Activated CD4-positive, alpha-beta T cell treated with anti-CD3 and anti-CD28 coated beads, Interleukin-2, amount 50 U/mL, for 1 hour (primary cell): ENCODE measurements around the gene PRKAA2.

Source experiments
- DNase-seq: peaks from one replicate; pipeline ENCODE4 v3.0.0-alpha.2; 2020

The PRKAA2 gene

GRCh38 chr1:56655991-56656613 lies 11.0 kb downstream of the PRKAA2 start:
- no peak for DNase-seq

GRCh38 chr1:56658254-56658653 lies 13.1 kb downstream of the PRKAA2 start:
- DNase-seq = no peak

- DNase-seq = no peak
These were observed 15.2 kb downstream of the PRKAA2 start for GRCh38 chr1:56660293-56660692.

DNA sequence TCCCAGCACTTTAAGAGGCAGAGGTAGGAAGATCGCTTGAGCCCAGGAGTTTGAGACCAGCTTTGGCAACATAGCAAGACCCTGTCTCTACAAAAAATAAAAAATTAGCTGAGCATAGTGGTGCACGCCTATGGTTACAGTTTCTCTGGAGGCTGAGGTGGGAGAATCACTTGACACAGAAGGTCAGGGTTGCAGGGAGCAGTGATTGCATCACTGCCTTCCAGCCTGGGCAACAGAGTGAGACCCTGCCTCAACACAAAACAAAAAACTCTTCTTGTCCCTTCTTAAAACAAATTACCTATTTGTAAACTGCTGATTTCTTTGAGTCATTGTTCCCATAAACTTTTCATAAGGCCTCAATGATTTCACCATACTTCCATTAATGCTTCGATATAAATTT lies 18.7 kb downstream of the PRKAA2 start:
- no peak for DNase-seq

DNA sequence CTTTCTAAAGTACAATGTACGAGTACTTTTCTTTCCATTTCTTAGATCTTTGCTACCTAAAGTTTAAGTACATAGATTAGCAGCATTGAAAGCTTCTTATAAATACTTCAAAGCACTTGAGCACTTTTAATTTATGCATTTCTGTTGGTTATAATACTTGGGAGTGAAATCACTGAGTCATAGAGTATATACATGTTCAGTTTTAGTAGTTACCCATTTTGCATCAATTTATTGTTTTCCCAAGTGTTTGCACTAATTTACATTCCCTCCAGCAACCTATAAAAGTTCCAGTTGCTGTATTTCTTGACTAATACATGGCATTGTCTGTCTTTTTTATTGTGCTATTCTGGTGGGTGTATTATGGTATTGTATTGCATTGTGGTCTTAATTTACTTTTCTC lies 20.3 kb downstream of the PRKAA2 start:
- DNase-seq = no peak

DNA sequence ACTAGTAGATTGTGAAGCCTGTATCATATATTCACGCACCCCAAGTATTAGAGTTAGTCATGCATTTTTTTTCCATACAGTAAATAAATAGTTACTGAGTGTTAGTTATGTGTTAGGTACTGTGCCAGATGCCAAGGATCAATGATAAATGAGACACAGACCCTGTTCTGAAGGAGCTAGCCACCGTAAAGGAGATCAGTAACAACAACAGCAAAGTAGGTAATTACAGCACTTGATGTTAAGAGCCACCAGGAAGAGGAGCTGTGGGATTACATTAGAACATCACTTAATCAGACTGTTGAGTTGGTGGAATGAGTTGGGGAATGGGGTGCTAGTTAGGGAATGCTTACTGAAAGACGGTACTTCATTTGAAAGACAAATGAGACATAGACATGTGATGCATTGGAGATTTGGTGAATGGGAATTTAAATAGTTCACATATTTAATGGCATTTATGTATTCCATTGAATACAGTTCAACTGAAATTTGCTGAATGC lies 21.0 kb downstream of the PRKAA2 start:
- DNase-seq = no peak

- no peak for DNase-seq
These were observed 25.2 kb downstream of the PRKAA2 start for GRCh38 chr1:56670350-56670749.

DNA sequence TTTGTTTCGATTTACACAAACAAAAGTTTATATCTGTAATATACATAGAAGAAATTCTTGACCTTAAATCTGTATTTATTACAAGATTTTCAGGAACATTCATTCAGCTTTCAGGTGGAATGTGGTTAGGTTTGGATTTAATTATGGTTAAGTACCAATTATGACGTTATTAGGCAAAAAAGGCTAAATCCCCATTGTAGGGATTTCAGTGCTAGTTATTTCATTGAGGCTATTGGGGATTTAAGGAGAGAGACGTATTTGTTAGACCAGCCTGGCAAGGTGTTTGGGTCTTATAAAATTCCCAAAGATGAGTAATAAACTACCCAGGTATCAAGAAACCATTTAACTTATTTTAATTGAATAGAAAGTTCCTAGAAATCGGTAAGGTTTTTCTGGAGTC lies 26.0 kb downstream of the PRKAA2 start:
- no peak for DNase-seq

GRCh38 chr1:56671542-56671941 lies 26.4 kb downstream of the PRKAA2 start:
- DNase-seq = no peak

DNA sequence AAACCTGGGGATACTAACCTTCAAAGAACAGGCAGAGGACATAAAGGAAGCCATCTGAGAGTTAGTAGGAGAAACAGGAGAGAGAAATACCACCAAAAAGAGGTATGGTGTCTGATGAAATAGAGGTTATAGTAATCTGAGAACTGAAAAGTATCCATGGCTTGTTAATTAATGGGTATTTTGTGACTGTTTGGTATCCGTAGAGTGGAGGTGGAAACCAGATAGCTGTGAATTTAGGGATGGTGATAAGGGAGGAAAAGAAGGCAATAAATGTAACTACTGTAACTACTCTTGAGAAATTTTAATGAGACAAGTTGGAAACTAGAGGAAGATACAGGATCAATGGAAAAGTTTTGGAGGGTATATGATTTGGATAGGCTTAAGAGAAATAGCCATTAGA lies 27.5 kb downstream of the PRKAA2 start:
- DNase-seq = no peak

- DNase-seq = no peak
These were observed 30.6 kb downstream of the PRKAA2 start for GRCh38 chr1:56675763-56676162.

DNA sequence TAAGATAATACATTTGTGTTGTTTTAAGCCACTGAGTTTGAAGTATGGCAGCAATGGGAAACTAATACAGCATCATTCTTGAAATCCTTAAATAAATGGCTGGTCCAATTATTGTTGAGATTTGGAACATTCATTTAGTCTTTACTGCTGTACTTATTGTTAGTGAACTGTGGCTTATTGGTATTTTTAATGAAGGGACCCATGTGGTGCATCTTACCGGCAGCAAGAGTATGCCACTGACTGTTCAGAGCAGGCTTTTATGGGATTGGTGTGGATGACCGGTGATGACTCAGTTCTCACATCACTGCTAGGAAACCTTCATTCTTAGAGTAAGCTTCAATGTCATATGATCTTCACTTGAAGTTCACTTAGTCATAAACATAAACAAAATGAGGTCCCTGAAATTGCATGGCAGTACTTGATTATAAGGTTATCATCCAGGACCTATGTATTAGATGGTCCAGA lies 31.5 kb downstream of the PRKAA2 start:
- DNase-seq = no peak

- DNase-seq = no peak
These were observed 38.5 kb downstream of the PRKAA2 start for GRCh38 chr1:56683569-56683968.

DNA sequence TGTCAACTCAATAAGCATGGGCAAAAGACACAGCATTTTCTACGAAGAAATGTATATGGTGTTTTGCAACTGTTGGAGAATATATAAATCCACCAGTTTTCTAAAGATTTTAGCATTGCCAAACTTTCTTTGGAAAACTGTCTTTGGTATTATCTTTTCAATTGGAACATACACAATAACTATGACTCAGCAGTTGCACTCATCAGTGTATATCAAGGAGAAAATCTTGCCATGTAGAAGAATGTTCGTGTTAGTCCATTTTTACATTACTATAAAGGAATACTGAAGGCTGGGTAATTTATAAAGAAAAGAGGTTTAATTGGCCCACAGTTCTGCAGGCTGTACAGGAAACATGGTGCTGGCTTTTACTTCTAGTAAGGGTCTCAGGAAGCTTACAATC lies 41.1 kb downstream of the PRKAA2 start:
- DNase-seq = no peak

DNA sequence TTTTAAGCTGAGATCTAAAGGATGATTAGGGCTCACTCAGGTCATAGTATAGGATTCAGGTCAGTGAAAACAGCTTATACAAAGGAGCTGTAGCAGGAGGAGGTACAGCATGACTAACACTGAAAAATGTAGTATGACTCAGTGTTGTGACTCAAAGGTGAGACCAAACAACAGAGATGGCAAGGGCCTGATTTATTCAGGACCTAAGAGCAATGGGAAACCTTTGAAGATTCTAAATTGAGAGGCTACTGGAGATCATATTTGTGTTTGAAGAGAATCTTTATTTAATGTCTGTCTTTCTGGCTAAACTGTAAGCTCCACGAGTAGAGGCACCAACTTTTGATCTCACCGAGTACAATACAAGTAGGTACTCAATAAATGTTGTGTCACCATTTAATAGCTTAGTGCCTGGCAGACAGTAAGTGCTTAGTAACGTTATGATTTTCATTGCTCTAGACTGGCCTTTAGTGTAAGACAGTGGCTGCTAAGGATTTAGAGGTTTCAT lies 43.5 kb downstream of the PRKAA2 start:
- no peak for DNase-seq

DNA sequence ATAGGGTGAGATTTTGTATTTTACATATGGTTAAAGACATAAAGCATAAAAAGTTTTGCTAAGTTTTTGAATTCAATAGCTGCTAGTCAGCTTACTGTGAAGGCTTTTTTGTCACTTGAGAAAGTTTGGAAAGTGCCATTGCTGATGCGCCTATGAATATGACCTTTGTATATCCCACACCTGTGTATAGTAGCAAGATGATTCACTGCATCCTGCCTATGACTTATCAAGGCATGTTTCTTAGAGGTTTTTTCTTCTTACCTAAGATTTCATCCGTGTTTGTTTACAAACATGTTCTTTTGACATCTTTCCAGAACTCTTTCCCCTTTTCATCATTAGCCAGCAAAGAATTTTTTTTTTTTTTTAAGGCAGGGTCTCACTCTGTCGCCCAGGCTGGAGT lies 51.5 kb downstream of the PRKAA2 start:
- no peak for DNase-seq

GRCh38 chr1:56703747-56704146 lies 58.6 kb downstream of the PRKAA2 start:
- DNase-seq = no peak

DNA sequence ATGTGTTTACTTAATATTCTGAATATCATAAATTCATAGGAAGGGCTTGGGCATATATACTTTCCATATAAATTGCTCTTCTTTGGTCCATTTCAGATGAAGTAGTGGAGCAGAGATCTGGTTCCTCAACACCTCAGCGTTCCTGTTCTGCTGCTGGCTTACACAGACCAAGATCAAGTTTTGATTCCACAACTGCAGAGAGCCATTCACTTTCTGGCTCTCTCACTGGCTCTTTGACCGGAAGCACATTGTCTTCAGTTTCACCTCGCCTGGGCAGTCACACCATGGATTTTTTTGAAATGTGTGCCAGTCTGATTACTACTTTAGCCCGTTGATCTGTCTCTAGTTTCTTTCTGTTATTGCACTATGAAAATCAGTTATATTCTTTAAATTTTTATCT lies 62.3 kb downstream of the PRKAA2 start:
- no peak for DNase-seq

DNA sequence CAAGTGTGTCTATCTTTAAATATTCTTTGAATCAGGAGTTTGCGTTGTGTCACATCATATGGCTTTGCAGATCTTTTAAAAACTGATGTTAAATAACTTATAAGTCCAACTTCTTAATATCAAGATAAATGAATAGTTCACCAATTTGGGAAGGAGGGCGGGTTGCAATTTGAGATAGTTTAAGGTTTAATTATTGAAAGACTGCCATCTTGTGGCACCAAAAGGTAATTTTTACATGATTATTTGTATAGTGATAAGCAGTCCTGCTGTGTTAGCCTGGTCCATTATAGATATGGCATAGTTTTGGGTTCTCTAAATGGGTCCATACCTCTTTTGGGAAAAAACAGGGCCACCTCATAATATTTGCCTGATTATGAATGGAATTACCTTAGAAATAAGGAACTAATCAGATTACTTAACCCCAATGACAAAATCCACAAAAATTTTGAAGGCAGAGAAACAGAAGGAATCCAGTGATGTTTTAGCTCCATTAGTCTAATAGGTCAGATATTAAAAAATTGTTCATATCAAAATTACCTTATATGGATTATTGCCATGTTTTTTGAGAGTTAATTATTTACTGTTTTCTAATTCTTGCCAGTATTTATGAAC lies 64.3 kb downstream of the PRKAA2 start:
- DNase-seq = no peak

DNA sequence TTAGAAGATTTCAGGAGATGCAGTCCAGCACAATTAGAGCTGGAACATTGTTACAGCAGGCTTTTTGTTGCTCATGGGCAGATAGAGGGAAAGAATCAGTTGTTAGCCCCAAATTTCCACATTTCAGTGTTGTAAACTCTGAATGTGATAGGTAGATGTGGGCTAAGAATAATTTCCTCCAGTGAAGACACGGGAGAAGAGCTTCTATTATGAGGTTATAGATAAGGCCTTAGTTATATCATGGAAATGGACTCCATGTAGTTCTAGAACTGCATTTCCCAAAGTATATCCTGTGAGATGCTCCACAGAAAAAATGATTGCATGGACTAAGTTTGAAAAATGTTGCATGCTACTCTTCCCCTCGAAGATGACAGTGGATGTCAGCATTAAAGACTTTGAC lies 64.9 kb downstream of the PRKAA2 start:
- DNase-seq = no peak

- DNase-seq = no peak
These were observed 65.5 kb downstream of the PRKAA2 start for GRCh38 chr1:56710646-56711045.

GRCh38 chr1:56712150-56712549 lies 67.0 kb downstream of the PRKAA2 start:
- no peak for DNase-seq

DNA sequence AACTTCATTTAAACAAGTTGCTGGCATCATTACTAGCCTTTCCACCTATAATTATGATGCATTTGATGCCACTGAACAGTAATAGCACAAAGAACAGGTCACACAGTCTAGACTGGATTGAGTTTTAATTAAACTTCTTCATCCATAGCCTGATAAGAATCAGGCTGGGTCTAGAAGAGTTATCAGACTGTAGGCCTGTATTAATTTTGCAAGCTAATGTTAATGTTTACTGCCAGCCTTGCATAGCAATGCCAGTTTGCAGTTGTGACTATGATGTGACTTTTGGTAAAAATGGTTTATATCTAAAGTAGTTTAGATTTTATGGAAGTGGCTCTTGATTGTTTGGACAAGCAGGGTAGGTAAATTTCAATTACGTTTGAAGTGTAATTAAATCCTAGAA lies 68.0 kb downstream of the PRKAA2 start:
- no peak for DNase-seq

- no peak for DNase-seq
These were observed 70.0 kb downstream of the PRKAA2 start for GRCh38 chr1:56715156-56715555.

- no peak for DNase-seq
These were observed 74.1 kb downstream of the PRKAA2 start for GRCh38 chr1:56719171-56719570.
